HCT116 (cell line): ENCODE data around the gene SEC16A. TPM values are rescaled to one million over a fixed set of nuclear protein-coding genes. Genes with fewer than 3 reads are reported as not detected.

Experiments
- ATAC-seq: fragments of 200-7000 bp; cut with Tn5 transposase; 2 replicates; pipeline ENCODE4 v1.9.1; 2020; ENCODE audit warnings: mild to moderate bottlenecking, moderate library complexity
- BruUV-seq: library from RNA; stranded (reverse); fragments of 400-500 nt; replicated peaks from 2 replicates; lab custom pipeline; 2021; lab: Mats Ljungman, UMichigan
- CTCF ChIA-PET: fragments of 300-600 bp; sonication (Branson Sonifier 250); formaldehyde crosslinking; loops from one replicate; lab custom pipeline; 2021; ENCODE audit warnings: antibody characterized with exemption; lab: Charles Lee
- POLR2A ChIA-PET: fragments of 300-600, 350-600 bp; sonication (Branson Sonifier 250); formaldehyde crosslinking; loops from one replicate; lab custom pipeline; 2021; ENCODE audit warnings: antibody characterized with exemption; lab: Charles Lee
- RAD21 ChIA-PET, 2 experiments: fragments of 300-600 bp; sonication (Branson Sonifier 250); formaldehyde crosslinking; loops; one replicate each; lab custom pipeline; 2023; ENCODE audit warnings: low total read pairs in 2 of 2; ENCODE audit not compliant: uncharacterized antibody in 2 of 2, unreplicated experiment in 2 of 2, low non-redundant PET in 1 of 2; lab: Charles Lee
- DNase-seq: peaks from one replicate; pipeline ENCODE4 v3.0.0-alpha.2; 2010; ENCODE audit warnings: low read depth, low spot score
- H2AFZ ChIP-seq: fragments of 200-600 bp; shearing (Covaris generic), sonication (generic); 2 replicates; pipeline ENCODE4 v1.6.1; 2017; ENCODE audit warnings: low read depth, mixed run types, mixed read lengths, antibody characterized with exemption, low read length; ENCODE audit not compliant: poor library complexity, severe bottlenecking
- H3K27ac ChIP-seq: 2 replicates; pipeline ENCODE4 v1.5.1; 2012; ENCODE audit warnings: low read depth, low read length
- H3K27me3 ChIP-seq: fragments of 200-600 bp; sonication (generic); 2 replicates; pipeline ENCODE4 v1.6.1; 2016; ENCODE audit warnings: mixed run types, low read length, mixed read lengths; ENCODE audit not compliant: insufficient read depth
- H3K36me3 ChIP-seq, 2 experiments: fragments of 200-500 bp in 1 of 2; fragments of 200-600 bp in 1 of 2; sonication (Bioruptor generic) in 1 of 2; sonication (generic) in 1 of 2; 2 replicates each; pipeline versions ENCODE4 v1.5.1 to v1.6.1; 2014 to 2016; ENCODE audit warnings: low read length in 2 of 2, inconsistent platforms in 1 of 2, mixed read lengths in 1 of 2, mixed run types in 1 of 2; ENCODE audit not compliant: insufficient read depth in 2 of 2, control insufficient read depth in 1 of 2
- H3K4me1 ChIP-seq, 2 experiments: fragments of 200-600 bp in 1 of 2; sonication (generic) in 1 of 2; 2 replicates each; pipeline versions ENCODE4 v1.5.1 to v1.6.1; 2012 to 2017; ENCODE audit warnings: low read length in 2 of 2, inconsistent platforms in 1 of 2, mild to moderate bottlenecking in 1 of 2, mixed read lengths in 1 of 2, mixed run types in 1 of 2, moderate library complexity in 1 of 2; ENCODE audit not compliant: insufficient read depth in 2 of 2, control insufficient read depth in 1 of 2
- H3K4me2 ChIP-seq: fragments of 200-600 bp; sonication (generic); 2 replicates; pipeline ENCODE4 v1.6.1; 2017; ENCODE audit warnings: mixed run types, low read length, mixed read lengths
- H3K4me3 ChIP-seq, 2 experiments: fragments of 200-600 bp in 1 of 2; sonication (generic) in 1 of 2; replicated peaks in 1 of 2; 2 replicates each; pipeline ENCODE4 v1.5.1; 2011 to 2016; ENCODE audit warnings: low read length in 2 of 2, control low read depth in 1 of 2, low read depth in 1 of 2, mild to moderate bottlenecking in 1 of 2, mixed read lengths in 1 of 2, mixed run types in 1 of 2
- H3K79me2 ChIP-seq: fragments of 200-600 bp; sonication (generic); 2 replicates; pipeline ENCODE4 v1.6.1; 2017; ENCODE audit warnings: mild to moderate bottlenecking, mixed run types, low read length, moderate library complexity, mixed read lengths; ENCODE audit not compliant: insufficient read depth
- H3K9ac ChIP-seq: fragments of 200-600 bp; sonication (generic); 2 replicates; pipeline ENCODE4 v1.6.1; 2016; ENCODE audit warnings: low read length, mixed read lengths
- H3K9me2 ChIP-seq: fragments of 200-600 bp; sonication (generic), shearing (Covaris generic); 2 replicates; pipeline ENCODE4 v1.6.1; 2017; ENCODE audit warnings: mixed run types, mild to moderate bottlenecking, moderate library complexity; ENCODE audit not compliant: insufficient read depth
- H3K9me3 ChIP-seq, 2 experiments: fragments of 200-500 bp in 1 of 2; fragments of 200-600 bp in 1 of 2; sonication (Bioruptor generic) in 1 of 2; sonication (generic) in 1 of 2; 2 replicates each; pipeline ENCODE4 v1.6.1; 2014 to 2017; ENCODE audit warnings: low read length in 2 of 2, mixed read lengths in 2 of 2, inconsistent platforms in 1 of 2, low read depth in 1 of 2, mild to moderate bottlenecking in 1 of 2, mixed run types in 1 of 2, moderate library complexity in 1 of 2; ENCODE audit not compliant: control insufficient read depth in 1 of 2, insufficient read depth in 1 of 2
- H4K20me1 ChIP-seq: fragments of 200-600 bp; sonication (generic), shearing (Covaris generic); 2 replicates; pipeline ENCODE4 v1.6.1; 2017; ENCODE audit warnings: mixed run types, mild to moderate bottlenecking, moderate library complexity; ENCODE audit not compliant: insufficient read depth
- ATF3 ChIP-seq: IDR thresholded peaks from 2 replicates; pipeline ENCODE4 v1.6.1; 2012
- CBX3 ChIP-seq: IDR thresholded peaks from 2 replicates; pipeline ENCODE4 v1.6.1; 2012; ENCODE audit warnings: low read depth
- CEBPB ChIP-seq: IDR thresholded peaks from 2 replicates; pipeline ENCODE4 v1.6.1; 2012; ENCODE audit warnings: low read depth
- EZH2 ChIP-seq: fragments of 200-600 bp; sonication (generic); IDR thresholded peaks from 2 replicates; pipeline ENCODE4 v1.6.1; 2017; ENCODE audit warnings: antibody characterized with exemption, mixed run types
- EZH2phosphoT487 ChIP-seq: fragments of 200-600 bp; IDR thresholded peaks from 2 replicates; pipeline ENCODE4 v1.6.1; 2018; ENCODE audit warnings: antibody characterized with exemption, borderline replicate concordance
- FOSL1 ChIP-seq: IDR thresholded peaks from 2 replicates; pipeline ENCODE4 v1.6.1; 2012; ENCODE audit warnings: low read depth
- JUND ChIP-seq: IDR thresholded peaks from 2 replicates; pipeline ENCODE4 v1.6.1; 2012
- POLR2A ChIP-seq: IDR thresholded peaks from 2 replicates; pipeline ENCODE4 v1.7.0; 2011; ENCODE audit warnings: borderline replicate concordance; ENCODE audit not compliant: insufficient read depth, insufficient read length; ENCODE audit errors: extremely low read depth
- POLR2AphosphoS5 ChIP-seq: IDR thresholded peaks from 2 replicates; pipeline ENCODE4 v1.6.1; 2011; ENCODE audit warnings: mild to moderate bottlenecking, low read depth, low read length, moderate library complexity
- SP1 ChIP-seq: IDR thresholded peaks from 2 replicates; pipeline ENCODE4 v1.6.1; 2012; ENCODE audit warnings: low read depth
- SRF ChIP-seq: IDR thresholded peaks from 2 replicates; pipeline ENCODE4 v1.6.1; 2012; ENCODE audit warnings: low read depth
- TCF7L2 ChIP-seq: IDR thresholded peaks from 2 replicates; pipeline ENCODE4 v1.7.0; 2011; ENCODE audit warnings: borderline replicate concordance, inconsistent platforms; ENCODE audit not compliant: insufficient read depth, insufficient read length; ENCODE audit errors: extremely low read depth
- YY1 ChIP-seq: IDR thresholded peaks from 2 replicates; pipeline ENCODE4 v1.6.1; 2011; ENCODE audit warnings: low read length, low read depth, moderate library complexity, mild to moderate bottlenecking; ENCODE audit not compliant: insufficient replicate concordance; ENCODE audit errors: extremely low read depth
- ZBTB33 ChIP-seq: IDR thresholded peaks from 2 replicates; pipeline ENCODE4 v1.6.1; 2011; ENCODE audit warnings: mild to moderate bottlenecking, low read length, moderate library complexity; ENCODE audit not compliant: insufficient replicate concordance; ENCODE audit errors: extremely low read depth
- ZFX ChIP-seq: fragments of 450-650 bp; IDR thresholded peaks from 2 replicates; pipeline ENCODE4 v1.6.1; 2017
- intact Hi-C: fragments of 100-400 bp; cut with micrococcal nuclease; formaldehyde crosslinking; loops from 2 replicates; pipeline ENCODE4 v1.10.0; 2022
- total RNA-seq: library from RNA; stranded (reverse); gene quantifications from one replicate; pipeline ENCODE4 v1.2.1, GENCODE V29; 2021; ENCODE audit not compliant: unreplicated experiment

The SEC16A gene
- total RNA-seq, 1 experiment from 2014 or later = 49.8 TPM

- DNase-seq = no peak
- ATAC-seq = no peak
- H3K4me3 ChIP-seq = no peak overlapping the region
- BruUV-seq = no TSS peak
- no peaks in the 10 kb centered on the region for H3K9me2 ChIP-seq
- CTCF ChIA-PET = no interaction called here
- peaks cover 7 to 11% of the 10 kb centered on the region in 2 experiments; a peak in 2 of 4 replicates for H3K36me3 ChIP-seq
- H4K20me1 ChIP-seq = no peaks in the 10 kb centered on the region
- H3K9ac ChIP-seq = no peak overlapping the region
- RAD21 ChIA-PET = no interaction called here
- POLR2A ChIA-PET = no interaction called here
- H3K27me3 ChIP-seq = no peaks in the 10 kb centered on the region
- intact Hi-C loops = no loop called here
- H3K79me2 ChIP-seq = peaks cover 42% of the 10 kb centered on the region
- TF ChIP-seq CEBPB (no peak), SP1 (no peak), SRF (no peak), ZBTB33 (no peak), ZFX (no peak)
- H3K4me1 ChIP-seq = peaks cover 0 to 3% of the 10 kb centered on the region in 2 experiments; a peak in 3 of 4 replicates
- no peaks in the 10 kb centered on the region for H3K9me3 ChIP-seq
- H3K4me2 ChIP-seq = no peak overlapping the region
- no peak overlapping the region for H3K27ac ChIP-seq
- H2AFZ ChIP-seq = no peak overlapping the region
Observed at GRCh38 chr9:136432591-136432990, 50.2 kb downstream of the SEC16A start.

- POLR2A ChIA-PET = no interaction called here
- ATAC-seq (no peak), DNase-seq (no peak)
- H4K20me1 ChIP-seq = no peaks in the 10 kb centered on the region
- no peak overlapping the region for H3K27ac ChIP-seq
- peaks cover 35% of the 10 kb centered on the region for H3K79me2 ChIP-seq
- H3K4me1 ChIP-seq = no peaks in the 10 kb centered on the region
- peaks cover 7 to 8% of the 10 kb centered on the region in 2 experiments; a peak in 2 of 4 replicates for H3K36me3 ChIP-seq
- no peaks in the 10 kb centered on the region for H3K9me2 ChIP-seq
- no peaks in the 10 kb centered on the region for H3K9me3 ChIP-seq
- H3K4me2 ChIP-seq = no peak overlapping the region
- no peak overlapping the region for H3K9ac ChIP-seq
- intact Hi-C loops = no loop called here
- H3K27me3 ChIP-seq = no peaks in the 10 kb centered on the region
- H2AFZ ChIP-seq = no peak overlapping the region
- no peak overlapping the region for H3K4me3 ChIP-seq
- BruUV-seq = no TSS peak
- RAD21 ChIA-PET = no interaction called here
- CTCF ChIA-PET = no interaction called here
- TF ChIP-seq FOSL1 (no peak), TCF7L2 (no peak), EZH2phosphoT487 (no peak), POLR2A (no peak), YY1 (no peak), POLR2AphosphoS5 (no peak), JUND (no peak), CBX3 (no peak), EZH2 (no peak), ATF3 (no peak), ZBTB33 (no peak)
Observed at GRCh38 chr9:136431782-136432350, 51.0 kb downstream of the SEC16A start.
